GM06990 (cell line): Measurements from ENCODE around the gene TRIB2.

Experiments used
- DNase-seq: peaks from one replicate; pipeline ENCODE4 v3.0.0-alpha.2; 2011; ENCODE audit not compliant: insufficient read length; ENCODE audit errors: extremely low read depth
- H3K27me3 ChIP-seq: replicated peaks from 2 replicates; pipeline ENCODE4 v1.6.0; 2011; ENCODE audit warnings: low read length; ENCODE audit not compliant: control insufficient read depth, insufficient read depth
- H3K36me3 ChIP-seq: 2 replicates; pipeline ENCODE4 v1.5.1; 2011; ENCODE audit warnings: low read length; ENCODE audit not compliant: control insufficient read depth, insufficient read depth
- H3K4me3 ChIP-seq: replicated peaks from 2 replicates; pipeline ENCODE4 v1.5.1; 2011; ENCODE audit warnings: low read depth, mild to moderate bottlenecking, control low read depth, low read length
- TF ChIP-seq, protein P1 (sequence below): IDR thresholded peaks from 2 replicates; pipeline ENCODE4 v1.5.1; 2011; ENCODE audit warnings: low read length, control low read depth, mild to moderate bottlenecking, inconsistent platforms; ENCODE audit not compliant: insufficient read depth, poor library complexity, severe bottlenecking

TRIB2 gene

GRCh38 chr2:12714391-12715221, 2.1 kb upstream of the TRIB2 start:
- no peak overlapping the region for H3K4me3 ChIP-seq
- TF ChIP-seq, protein P1, sequence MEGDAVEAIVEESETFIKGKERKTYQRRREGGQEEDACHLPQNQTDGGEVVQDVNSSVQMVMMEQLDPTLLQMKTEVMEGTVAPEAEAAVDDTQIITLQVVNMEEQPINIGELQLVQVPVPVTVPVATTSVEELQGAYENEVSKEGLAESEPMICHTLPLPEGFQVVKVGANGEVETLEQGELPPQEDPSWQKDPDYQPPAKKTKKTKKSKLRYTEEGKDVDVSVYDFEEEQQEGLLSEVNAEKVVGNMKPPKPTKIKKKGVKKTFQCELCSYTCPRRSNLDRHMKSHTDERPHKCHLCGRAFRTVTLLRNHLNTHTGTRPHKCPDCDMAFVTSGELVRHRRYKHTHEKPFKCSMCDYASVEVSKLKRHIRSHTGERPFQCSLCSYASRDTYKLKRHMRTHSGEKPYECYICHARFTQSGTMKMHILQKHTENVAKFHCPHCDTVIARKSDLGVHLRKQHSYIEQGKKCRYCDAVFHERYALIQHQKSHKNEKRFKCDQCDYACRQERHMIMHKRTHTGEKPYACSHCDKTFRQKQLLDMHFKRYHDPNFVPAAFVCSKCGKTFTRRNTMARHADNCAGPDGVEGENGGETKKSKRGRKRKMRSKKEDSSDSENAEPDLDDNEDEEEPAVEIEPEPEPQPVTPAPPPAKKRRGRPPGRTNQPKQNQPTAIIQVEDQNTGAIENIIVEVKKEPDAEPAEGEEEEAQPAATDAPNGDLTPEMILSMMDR = no peak

DNA sequence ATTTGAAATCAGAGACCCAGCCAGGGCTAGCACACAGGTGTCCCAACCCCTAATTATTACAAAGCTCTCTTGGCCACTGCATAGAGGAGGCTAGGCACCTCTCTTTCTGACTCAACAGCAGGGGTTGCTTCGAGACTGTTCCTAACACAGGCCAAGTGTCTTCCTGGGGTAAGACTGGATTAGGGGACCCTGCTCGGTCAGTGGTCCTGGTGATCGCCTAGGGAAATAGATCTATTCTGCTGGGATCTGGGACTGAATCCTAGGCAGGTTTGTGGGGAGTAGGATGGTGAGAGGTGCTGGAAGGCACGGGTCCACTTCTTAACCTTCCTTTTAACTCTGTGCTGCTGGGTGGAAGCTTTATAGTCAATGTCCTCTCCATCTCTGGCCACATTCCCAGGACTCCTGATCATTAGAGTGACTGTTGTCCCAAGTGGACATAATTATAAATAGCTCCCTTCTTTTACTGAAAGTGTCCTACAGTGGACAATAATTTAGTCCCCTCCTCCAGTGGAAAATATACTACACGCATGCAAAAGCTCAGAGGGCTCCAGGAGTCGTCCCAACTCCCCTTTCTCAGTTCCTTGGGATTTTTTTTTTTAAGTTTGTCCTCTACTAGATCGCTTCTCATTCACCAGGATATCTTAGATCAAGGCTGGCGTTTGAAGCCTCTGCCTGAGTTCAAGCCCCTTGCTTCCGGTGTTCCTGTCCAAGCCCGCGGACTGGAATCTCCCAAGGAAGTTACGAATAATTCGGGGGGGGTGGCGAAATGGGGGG, 1.3 kb upstream of the TRIB2 start:
- H3K27me3 ChIP-seq = peaks cover 1% of the 10 kb centered on the region
- DNase-seq = peak; percentile 36
- no peak overlapping the region; the same call in 1 of the 2 replicates for H3K4me3 ChIP-seq
- TF ChIP-seq, protein P1 = no peak
- no peaks in the 10 kb centered on the region for H3K36me3 ChIP-seq

More at GRCh38 chr2:12714391-12715221, 2.1 kb upstream of the TRIB2 start:
- no peak for DNase-seq
- Histone ChIP-seq H3K36me3 (no peaks in the 10 kb centered on the region), H3K27me3 (peaks cover 1% of the 10 kb centered on the region)

- no peak for DNase-seq
- peaks cover 1% of the 10 kb centered on the region for H3K27me3 ChIP-seq
- TF ChIP-seq, protein P1 = peak; percentile 76
- no peaks in the 10 kb centered on the region for H3K36me3 ChIP-seq
- H3K4me3 ChIP-seq = peak overlapping the region; percentile 78
Measured at GRCh38 chr2:12716032-12716281, 779 bp upstream of the TRIB2 start.

DNA sequence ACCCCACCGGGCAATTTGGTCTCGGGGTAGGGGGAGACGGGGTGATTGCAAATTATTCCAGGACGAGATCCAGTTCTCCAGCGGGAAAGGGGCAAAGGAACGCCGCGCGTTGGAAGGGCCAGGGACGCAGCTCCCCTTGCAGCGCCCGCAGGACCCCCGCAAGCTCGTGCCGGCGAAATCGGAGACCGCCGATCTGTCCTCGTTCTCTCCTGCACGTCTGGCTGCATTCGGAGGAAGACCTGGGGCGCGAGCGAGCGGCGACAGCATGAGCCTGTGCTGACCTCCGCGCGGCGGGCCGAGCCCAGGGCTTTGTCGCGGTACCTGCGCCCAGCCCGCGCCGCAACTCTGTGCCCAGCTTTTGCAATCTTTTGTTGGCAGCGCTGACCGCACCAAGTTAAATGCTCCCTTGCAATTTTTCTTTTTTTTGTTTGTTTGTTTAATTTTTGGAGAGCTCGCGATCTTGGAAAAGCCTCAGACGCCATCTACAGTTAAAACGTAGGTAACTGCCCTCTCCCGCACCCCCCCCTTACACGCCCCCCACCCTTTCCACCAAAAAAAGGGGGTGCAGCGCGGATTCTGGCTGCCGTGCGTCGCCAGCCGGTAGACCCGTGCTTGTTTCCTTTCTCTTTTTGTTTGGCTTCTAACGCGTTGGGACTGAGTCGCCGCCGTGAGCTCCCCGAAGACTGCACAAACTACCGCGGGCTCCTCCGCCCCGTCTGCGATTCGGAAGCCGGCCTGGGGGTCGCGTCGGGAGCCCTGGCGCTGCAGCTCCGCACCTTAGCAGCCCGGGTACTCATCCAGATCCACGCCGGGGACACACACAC, 667 bp downstream of the TRIB2 start:
- H3K4me3 ChIP-seq = peak overlapping the region; percentile 74
- peak; percentile 75 for DNase-seq
- TF ChIP-seq, protein P1 = peak; percentile 46

GRCh38 chr2:12718015-12718671, 1.4 kb downstream of the TRIB2 start:
- H3K4me3 ChIP-seq = peak overlapping the region; percentile 74
- TF ChIP-seq, protein P1 = no peak
- peak; percentile 43 for DNase-seq
- no peaks in the 10 kb centered on the region for H3K36me3 ChIP-seq
- H3K27me3 ChIP-seq = peaks cover 1% of the 10 kb centered on the region

More for the DNA sequence above, 667 bp downstream of the TRIB2 start:
- Histone ChIP-seq H3K27me3 (peaks cover 1% of the 10 kb centered on the region), H3K36me3 (no peaks in the 10 kb centered on the region)
